Left lung (tissue), 10 donors: ENCODE data around the gene SYCP3. TPM values are rescaled to one million over a fixed set of nuclear protein-coding genes. Genes with fewer than 3 reads are reported as not detected.
A peak's percentile ranks its signal among the peaks of the same experiment; 100 is the strongest.

Experiments used
- ATAC-seq: fragments of 200-7000 bp; cut with Tn5 transposase; one replicate; pipeline ENCODE4 v1.9.1; 2020; ENCODE audit warnings: moderate library complexity
- DNase-seq, 4 donors: peaks; one replicate each; pipeline ENCODE4 v3.0.0-alpha.2; 2013 to 2020
- H3K27ac ChIP-seq, 2 donors: fragments of 200-600 bp; sonication (generic) in 1 of 2; one replicate each; pipeline versions ENCODE4 v1.5.0 to v1.8.0; 2020 to 2021
- H3K27me3 ChIP-seq, 2 donors: fragments of 200-600 bp; sonication (generic) in 1 of 2; one replicate each; pipeline versions ENCODE4 v1.5.0 to v1.8.0; 2020 to 2021
- H3K36me3 ChIP-seq, 2 donors: fragments of 200-600 bp; sonication (generic) in 1 of 2; one replicate each; pipeline versions ENCODE4 v1.5.0 to v1.8.0; 2020 to 2021
- H3K4me1 ChIP-seq, 2 donors: fragments of 200-600 bp; one replicate each; pipeline ENCODE4 v1.8.0; 2021
- H3K4me3 ChIP-seq, 2 donors: fragments of 200-600 bp; sonication (generic) in 1 of 2; one replicate each; pipeline versions ENCODE4 v1.5.0 to v1.8.0; 2020 to 2021; ENCODE audit warnings: mild to moderate bottlenecking in 1 of 2
- H3K9me3 ChIP-seq, 2 donors: fragments of 200-600 bp; sonication (generic) in 1 of 2; one replicate each; pipeline versions ENCODE4 v1.5.0 to v1.8.0; 2020 to 2021
- CTCF ChIP-seq, 2 donors: fragments of 200-600 bp; sonication (generic) in 1 of 2; IDR thresholded peaks; one replicate each; pipeline versions ENCODE4 v1.5.0 to v1.8.0; 2021; ENCODE audit warnings: antibody characterized with exemption in 2 of 2
- intact Hi-C, 2 donors: fragments of 100-400 bp; cut with DNase I; formaldehyde crosslinking; loops; one replicate each; pipeline versions ENCODE4 v1.11.2 to v1.14.2; 2022
- polyA plus RNA-seq, 6 donors: library from polyadenylated mRNA; unstranded; fragments of 120-200 nt; gene quantifications; one replicate each; pipeline ENCODE4 v1.2.1, GENCODE V29; 2013; ENCODE audit not compliant: insufficient read length in 6 of 6
- total RNA-seq, 2 donors: library from RNA; stranded (reverse); fragmentation: NEBNext Ultra II Directional; extraction: Animal tissue kit (Norgen Biotek cat#: 25700); gene quantifications; one replicate each; pipeline ENCODE4 v1.2.1, GENCODE V29; 2021
- donor health status: DM: no; HTN: yes; CAD: no.
- donor health status: DM: no; HTN: no; CAD: no.

SYCP3 gene
- total and polyA plus RNA-seq, 8 donors: 0.23 to 2.5 (median 1.2) TPM

GRCh38 chr12:101761781-101762180 lies 22.5 kb upstream of the SYCP3 start:
- TF ChIP-seq CTCF (IDR thresholded peaks at IDR 0.05): no peak
- intact Hi-C loops: no loop called here
- Histone ChIP-seq H3K27me3 (no peaks in the 10 kb centered on the region), H3K27ac (peak overlapping the region in 1 of 2 donors; percentile 45), H3K4me1 (peaks cover 6 to 23% of the 10 kb centered on the region in 2 donors), H3K9me3 (no peaks in the 10 kb centered on the region), H3K4me3 (no peak overlapping the region), H3K36me3 (peaks cover 3 to 51% of the 10 kb centered on the region in 2 donors)
- DNase-seq (no peak), ATAC-seq (no peak)

GRCh38 chr12:101761350-101761749 lies 22.1 kb upstream of the SYCP3 start:
- intact Hi-C loops: no loop called here
- DNase-seq (no peak), ATAC-seq (peak; percentile 47)
- TF ChIP-seq CTCF (IDR thresholded peaks at IDR 0.05): no peak
- peaks cover 6 to 23% of the 10 kb centered on the region in 2 donors for H3K4me1 ChIP-seq
- no peaks in the 10 kb centered on the region for H3K27me3 ChIP-seq
- no peak overlapping the region for H3K4me3 ChIP-seq
- peak overlapping the region in 1 of 2 donors; percentile 45 for H3K27ac ChIP-seq
- H3K9me3 ChIP-seq: no peaks in the 10 kb centered on the region
- peaks cover 0 to 52% of the 10 kb centered on the region in 2 donors for H3K36me3 ChIP-seq

GRCh38 chr12:101759396-101760047 lies 20.3 kb upstream of the SYCP3 start:
- ATAC-seq (peak; percentile 47), DNase-seq (peak in 2 of 4 donors; percentile 9 to 28)
- intact Hi-C loops: no loop called here
- no peaks in the 10 kb centered on the region for H3K9me3 ChIP-seq
- H3K27ac ChIP-seq: no peak overlapping the region
- H3K36me3 ChIP-seq: peaks cover 0 to 69% of the 10 kb centered on the region in 2 donors
- H3K4me3 ChIP-seq: no peak overlapping the region
- peak; percentile 65 to 76 for TF ChIP-seq CTCF (IDR thresholded peaks at IDR 0.05)
- H3K27me3 ChIP-seq: no peaks in the 10 kb centered on the region
- peaks cover 6 to 23% of the 10 kb centered on the region in 2 donors for H3K4me1 ChIP-seq

- H3K4me1 ChIP-seq: peaks cover 0 to 9% of the 10 kb centered on the region in 2 donors
- H3K36me3 ChIP-seq: peaks cover 0 to 90% of the 10 kb centered on the region in 2 donors
- DNase-seq: no peak
- no peaks in the 10 kb centered on the region for H3K27me3 ChIP-seq
- no peak for ATAC-seq
- no peak overlapping the region for H3K27ac ChIP-seq
- intact Hi-C loops: no loop called here
- no peak for TF ChIP-seq CTCF (IDR thresholded peaks at IDR 0.05)
- H3K9me3 ChIP-seq: no peaks in the 10 kb centered on the region
- no peak overlapping the region for H3K4me3 ChIP-seq
These were observed 10.9 kb upstream of the SYCP3 start for GRCh38 chr12:101750152-101750551.

GRCh38 chr12:101749657-101750056 lies 10.4 kb upstream of the SYCP3 start:
- Histone ChIP-seq H3K4me3 (no peak overlapping the region), H3K36me3 (peaks cover 0 to 92% of the 10 kb centered on the region in 2 donors), H3K9me3 (no peaks in the 10 kb centered on the region), H3K27ac (no peak overlapping the region), H3K4me1 (peaks cover 0 to 9% of the 10 kb centered on the region in 2 donors), H3K27me3 (no peaks in the 10 kb centered on the region)
- intact Hi-C loops: no loop called here
- TF ChIP-seq CTCF (IDR thresholded peaks at IDR 0.05): no peak
- ATAC-seq (no peak), DNase-seq (no peak)
